ENCODE data around the gene INPP5B.

DNA sequence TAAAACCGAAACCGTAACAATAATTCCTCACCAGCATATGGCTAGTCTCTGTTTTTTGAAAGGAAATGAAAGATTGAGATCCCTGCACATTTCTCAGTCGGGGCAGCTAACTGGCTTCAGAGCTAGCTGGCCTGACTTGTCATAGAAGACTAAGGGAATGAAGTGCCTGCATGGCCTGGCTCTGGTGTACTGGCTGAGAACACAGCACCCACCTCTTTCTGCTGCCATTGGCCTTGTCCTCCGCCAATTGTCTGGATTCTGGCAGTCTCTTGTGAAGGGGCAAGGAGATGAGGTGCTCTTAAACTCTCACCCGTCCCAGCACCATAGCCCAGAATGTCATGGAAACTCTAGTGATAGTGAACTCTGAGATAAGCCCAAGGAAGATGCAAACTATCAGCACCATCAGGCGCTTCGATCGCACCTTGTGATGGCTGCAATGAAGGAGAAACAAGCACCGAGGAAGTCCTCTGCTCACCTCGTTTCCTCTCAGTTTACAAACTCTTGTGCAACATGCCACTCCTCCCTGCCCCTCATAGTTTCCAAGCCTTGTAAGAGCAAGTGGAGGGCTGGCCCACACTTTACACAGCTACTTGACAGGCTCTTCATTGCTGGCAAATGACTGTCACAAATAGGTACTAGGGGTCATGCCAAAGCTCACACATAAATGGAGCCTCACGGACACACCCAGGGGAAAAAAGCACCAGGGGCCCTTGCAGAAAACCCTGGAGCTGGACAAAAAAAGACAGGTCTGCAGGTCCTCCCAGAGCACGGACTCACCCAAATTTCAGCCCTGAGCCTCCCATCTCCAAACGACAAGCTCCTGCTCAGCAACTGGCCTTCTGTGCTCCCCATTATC is 16.4 kb downstream of the INPP5B start:
- TF ChIP-seq EZH2 (IDR thresholded peaks at IDR 0.05; ENCODE audit: insufficient read depth, poor library complexity, severe bottlenecking) = no peak
- TF ChIP-seq EZH2phosphoT487 (IDR thresholded peaks at IDR 0.05; ENCODE audit: insufficient read depth, low read depth) = no peak

Measured in GM23248 (cell line).